OCI-LY1 (cell line): ENCODE measurements around the gene PDGFRA.

Source experiments
- H2AFZ ChIP-seq: fragments of 200-600 bp; sonication (generic), shearing (Covaris generic); 2 replicates; pipeline ENCODE4 v1.6.0; 2014; ENCODE audit warnings: antibody characterized with exemption, mild to moderate bottlenecking, low read length
- H3F3A ChIP-seq: fragments of 200-600 bp; sonication (generic), shearing (Covaris generic); 2 replicates; pipeline ENCODE4 v1.6.0; 2014; ENCODE audit warnings: mild to moderate bottlenecking, antibody characterized with exemption, low read length, moderate library complexity; ENCODE audit not compliant: insufficient read depth
- H3K27ac ChIP-seq: fragments of 200-600 bp; sonication (generic); 2 replicates; pipeline ENCODE4 v1.5.1; 2014; ENCODE audit warnings: low read length, mixed run types, mild to moderate bottlenecking, low read depth; ENCODE audit not compliant: poor library complexity, severe bottlenecking
- H3K27me3 ChIP-seq: fragments of 200-600 bp; sonication (generic); 2 replicates; pipeline ENCODE4 v1.6.0; 2014; ENCODE audit warnings: antibody characterized with exemption, mild to moderate bottlenecking, low read length, moderate library complexity; ENCODE audit not compliant: insufficient read depth
- H3K36me3 ChIP-seq: fragments of 200-600 bp; sonication (generic); 2 replicates; pipeline ENCODE4 v1.6.1; 2014; ENCODE audit warnings: mild to moderate bottlenecking, antibody characterized with exemption, low read length, moderate library complexity, mixed read lengths; ENCODE audit not compliant: insufficient read depth
- H3K4me1 ChIP-seq: fragments of 200-600 bp; sonication (generic); 2 replicates; pipeline ENCODE4 v1.5.1; 2014; ENCODE audit warnings: mild to moderate bottlenecking, low read length, moderate library complexity; ENCODE audit not compliant: insufficient read depth, severe bottlenecking
- H3K4me2 ChIP-seq: fragments of 200-600 bp; sonication (generic), shearing (Covaris generic); 2 replicates; pipeline ENCODE4 v1.6.1; 2014; ENCODE audit warnings: low read length
- H3K4me3 ChIP-seq: fragments of 200-600 bp; sonication (generic); 2 replicates; pipeline ENCODE4 v1.5.1; 2014; ENCODE audit warnings: low read length, low read depth, mild to moderate bottlenecking, mixed read lengths; ENCODE audit not compliant: poor library complexity, severe bottlenecking
- H3K79me2 ChIP-seq: fragments of 200-600 bp; shearing (Covaris generic); 2 replicates; pipeline ENCODE4 v1.6.1; 2016; ENCODE audit warnings: mixed run types, low read length, mixed read lengths; ENCODE audit not compliant: insufficient read depth
- H3K9ac ChIP-seq: fragments of 200-600 bp; sonication (generic), shearing (Covaris generic); 2 replicates; pipeline ENCODE4 v1.6.1; 2014; ENCODE audit warnings: mild to moderate bottlenecking, low read length, mixed read lengths
- H3K9me2 ChIP-seq: fragments of 200-600 bp; sonication (generic), shearing (Covaris generic); 2 replicates; pipeline ENCODE4 v1.6.1; 2014; ENCODE audit warnings: low read depth, mild to moderate bottlenecking, low read length, mixed read lengths
- H3K9me3 ChIP-seq: fragments of 200-600 bp; shearing (Covaris generic); 2 replicates; pipeline ENCODE4 v1.6.1; 2014; ENCODE audit warnings: low read length, mixed read lengths
- H4K20me1 ChIP-seq: fragments of 200-600 bp; sonication (generic), shearing (Covaris generic); 2 replicates; pipeline ENCODE4 v1.6.0; 2016; ENCODE audit warnings: mild to moderate bottlenecking, low read length; ENCODE audit not compliant: insufficient read depth
- CTCF ChIP-seq: fragments of 200-600 bp; sonication (generic), shearing (Covaris generic); IDR thresholded peaks from 2 replicates; pipeline ENCODE4 v1.5.1; 2017; ENCODE audit warnings: mild to moderate bottlenecking, antibody characterized with exemption, low read length, moderate library complexity, mixed read lengths
- EZH2 ChIP-seq: fragments of 200-600 bp; sonication (generic), shearing (Covaris generic); IDR thresholded peaks from 2 replicates; pipeline ENCODE4 v1.8.0; 2017; ENCODE audit warnings: borderline replicate concordance, mixed run types, mild to moderate bottlenecking, antibody characterized with exemption, low read length, moderate library complexity, mixed read lengths

PDGFRA gene

DNA sequence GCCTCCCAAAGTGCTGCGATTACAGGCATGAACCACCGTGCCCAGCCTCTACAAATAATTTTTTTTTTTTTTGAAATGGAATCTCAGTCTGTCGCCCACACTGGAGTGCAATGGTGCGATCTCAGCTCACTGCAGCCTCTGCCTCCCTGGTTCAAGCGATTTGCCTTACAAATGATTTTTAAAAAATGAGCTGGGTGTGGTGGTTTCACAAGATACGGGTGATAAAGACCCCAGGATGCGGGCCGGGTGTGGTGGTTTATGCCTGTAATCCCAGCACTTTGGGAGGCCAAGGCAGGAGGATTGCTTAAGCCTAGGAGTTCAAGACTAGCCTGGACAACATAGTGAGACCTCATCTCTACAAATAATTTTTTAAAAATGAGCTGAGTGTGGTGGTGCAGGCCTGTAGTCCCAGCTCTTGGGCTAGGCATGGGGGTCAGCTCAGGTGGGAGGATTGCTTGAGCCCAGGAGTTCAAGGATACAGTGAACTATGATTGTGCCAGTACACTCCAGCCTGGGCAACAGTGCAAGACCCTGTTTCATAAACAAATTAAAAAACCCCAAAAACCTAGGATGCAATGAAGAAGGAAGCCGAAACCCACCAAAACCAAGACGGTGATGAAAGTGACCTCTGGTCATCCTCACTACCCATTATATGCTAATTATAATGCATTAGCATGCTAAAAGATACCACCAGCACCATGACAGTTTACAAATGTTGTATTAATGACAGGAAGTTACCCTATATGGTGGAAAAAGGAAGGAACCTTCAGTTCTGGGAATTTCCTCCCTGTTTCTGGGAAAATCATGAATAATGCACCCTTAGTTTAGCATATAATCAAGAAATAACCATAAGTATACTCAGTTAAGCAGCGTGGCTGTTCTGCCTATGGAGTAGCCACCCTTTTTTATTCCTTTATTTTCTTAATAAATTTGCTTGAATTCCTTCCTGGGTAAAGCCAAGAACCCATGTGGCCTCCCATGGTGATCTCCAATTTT is 27.7 kb downstream of the PDGFRA start:
- no peaks in the 10 kb centered on the region for H4K20me1 ChIP-seq
- no peaks in the 10 kb centered on the region for H3K27me3 ChIP-seq
- no peaks in the 10 kb centered on the region for H3K4me1 ChIP-seq
- no peak overlapping the region for H2AFZ ChIP-seq
- no peak overlapping the region for H3K4me2 ChIP-seq
- no peaks in the 10 kb centered on the region for H3K36me3 ChIP-seq
- no peak for TF ChIP-seq CTCF
- TF ChIP-seq EZH2: no peak
- no peak overlapping the region for H3K4me3 ChIP-seq
- no peak overlapping the region for H3K27ac ChIP-seq
- H3K9me3 ChIP-seq: no peaks in the 10 kb centered on the region
- no peaks in the 10 kb centered on the region for H3F3A ChIP-seq
- no peaks in the 10 kb centered on the region for H3K79me2 ChIP-seq
- H3K9ac ChIP-seq: no peak overlapping the region
- no peaks in the 10 kb centered on the region for H3K9me2 ChIP-seq

- no peak overlapping the region for H2AFZ ChIP-seq
- no peaks in the 10 kb centered on the region for H3K9me2 ChIP-seq
- no peaks in the 10 kb centered on the region for H3K4me1 ChIP-seq
- no peaks in the 10 kb centered on the region for H3K27me3 ChIP-seq
- H3K79me2 ChIP-seq: no peaks in the 10 kb centered on the region
- TF ChIP-seq CTCF (no peak), EZH2 (no peak)
- no peak overlapping the region for H3K9ac ChIP-seq
- no peaks in the 10 kb centered on the region for H3K36me3 ChIP-seq
- no peak overlapping the region for H3K27ac ChIP-seq
- H3K4me3 ChIP-seq: no peak overlapping the region
- H4K20me1 ChIP-seq: no peaks in the 10 kb centered on the region
- no peaks in the 10 kb centered on the region for H3K9me3 ChIP-seq
- H3K4me2 ChIP-seq: no peak overlapping the region
- H3F3A ChIP-seq: no peaks in the 10 kb centered on the region
These were observed 36.3 kb downstream of the PDGFRA start for GRCh38 chr4:54265366-54265765.

DNA sequence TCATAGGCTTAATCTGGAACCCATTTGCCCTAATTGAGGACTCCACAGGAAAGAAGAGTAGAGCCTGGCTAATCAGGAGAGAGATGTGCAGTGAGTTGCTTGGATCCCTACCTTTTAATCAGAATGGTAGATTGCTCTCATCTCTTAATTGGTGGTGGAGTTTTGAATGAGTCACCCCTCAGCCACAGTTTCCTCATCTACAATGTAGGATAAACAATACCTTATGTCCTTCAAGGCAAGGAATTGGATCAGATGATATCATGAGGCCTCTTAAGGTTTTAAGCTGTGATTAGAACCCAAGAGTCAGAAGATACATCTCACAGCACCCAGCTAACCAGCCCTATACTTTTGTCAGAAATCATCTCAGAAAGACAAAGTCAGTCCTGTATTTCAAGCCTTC is 39.1 kb downstream of the PDGFRA start:
- Histone ChIP-seq H3F3A (no peaks in the 10 kb centered on the region), H3K36me3 (no peaks in the 10 kb centered on the region), H3K9me3 (no peaks in the 10 kb centered on the region), H3K27me3 (no peaks in the 10 kb centered on the region), H3K79me2 (no peaks in the 10 kb centered on the region), H3K4me2 (no peak overlapping the region), H2AFZ (no peak overlapping the region), H4K20me1 (no peaks in the 10 kb centered on the region), H3K27ac (no peak overlapping the region), H3K4me1 (no peaks in the 10 kb centered on the region), H3K9ac (no peak overlapping the region), H3K9me2 (no peaks in the 10 kb centered on the region), H3K4me3 (no peak overlapping the region)
- no peak for TF ChIP-seq CTCF
- TF ChIP-seq EZH2: no peak
